Esophagus muscularis mucosa (tissue), 3 donors: ENCODE data around the gene RPS17.
"Not testable (repeated sequence)": the region's sequence is repeated elsewhere in the genome, so short reads cannot be mapped to it uniquely, and the experiment has no call there.

Experiments
- CTCF ChIP-seq, 3 experiments: fragments of 200-600 bp in 2 of 3; fragments of 450-650 bp in 1 of 3; sonication (generic) in 2 of 3; IDR thresholded peaks; one replicate each; pipeline ENCODE4 v1.5.1; 2017 to 2019; ENCODE audit warnings: antibody characterized with exemption in 3 of 3, mild to moderate bottlenecking in 2 of 3, moderate library complexity in 1 of 3
- POLR2A ChIP-seq: fragments of 450-650 bp; IDR thresholded peaks from one replicate; pipeline ENCODE4 v1.6.1; 2017; ENCODE audit warnings: antibody characterized with exemption, moderate library complexity, mild to moderate bottlenecking, low read depth
- POLR2AphosphoS5 ChIP-seq, 2 donors: sonication (generic); formaldehyde crosslinking; IDR thresholded peaks; one replicate each; pipeline ENCODE4 v1.6.1; 2017; ENCODE audit warnings: antibody characterized with exemption in 2 of 2

- not testable (repeated sequence) for TF ChIP-seq CTCF (IDR thresholded peaks at IDR 0.05); POLR2AphosphoS5 (IDR thresholded peaks at IDR 0.05); POLR2A
Measured at GRCh38 chr15:82513587-82513986, 26.7 kb downstream of the RPS17 start.
